ENCODE data around the gene TRAPPC12. TPM values are rescaled to one million over a fixed set of nuclear protein-coding genes. Genes with fewer than 3 reads are reported as not detected.

Gene TRAPPC12
- total RNA-seq, 6 donors from 2014 or later = 68.1 to 307 (median 91.5) TPM

DNA sequence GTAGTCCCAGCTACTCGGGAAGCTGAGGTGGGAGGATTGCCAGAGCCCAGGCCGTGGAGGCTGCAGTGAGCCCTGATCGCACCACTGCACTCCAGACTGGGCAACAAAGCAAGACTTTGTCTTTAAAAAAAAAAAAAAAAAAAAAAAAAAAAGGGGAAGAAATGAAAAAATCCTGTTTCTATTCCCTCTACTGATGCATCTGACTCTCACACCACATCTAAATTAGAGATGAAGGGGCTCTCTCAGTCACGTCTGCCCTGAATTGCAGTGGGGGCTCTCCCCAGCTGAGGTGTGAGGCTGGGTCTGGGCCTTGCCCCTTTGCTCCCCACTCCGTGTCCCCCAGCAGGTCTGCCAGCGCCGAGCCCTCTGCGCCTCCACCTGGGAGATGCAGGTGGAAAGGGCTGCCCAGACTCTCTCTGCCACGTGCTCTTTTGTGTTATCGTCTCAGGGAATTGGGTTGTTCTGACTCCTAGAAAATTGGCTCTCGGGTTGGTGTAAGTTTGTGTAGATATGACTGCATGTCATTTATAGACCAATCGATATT is 30.2 kb downstream of the TRAPPC12 start:
- 89 to 94% methylated on average over 12 of the region's 12 CpGs for WGBS, 2 donors
- Histone ChIP-seq H3K36me3 (peaks cover 0 to 11% (median 7%) of the 10 kb centered on the region in 4 donors), H3K9me3 (no peaks in the 10 kb centered on the region), H3K4me3 (no peak overlapping the region), H3K4me1 (peaks cover 0 to 6% (median 2%) of the 10 kb centered on the region in 4 donors), H3K27me3 (no peaks in the 10 kb centered on the region), H3K27ac (no peak overlapping the region)
- ATAC-seq (ENCODE audit: low FRiP score in 2 of 2) = no peak
- DNase-seq = no peak
- TF ChIP-seq, protein P1, sequence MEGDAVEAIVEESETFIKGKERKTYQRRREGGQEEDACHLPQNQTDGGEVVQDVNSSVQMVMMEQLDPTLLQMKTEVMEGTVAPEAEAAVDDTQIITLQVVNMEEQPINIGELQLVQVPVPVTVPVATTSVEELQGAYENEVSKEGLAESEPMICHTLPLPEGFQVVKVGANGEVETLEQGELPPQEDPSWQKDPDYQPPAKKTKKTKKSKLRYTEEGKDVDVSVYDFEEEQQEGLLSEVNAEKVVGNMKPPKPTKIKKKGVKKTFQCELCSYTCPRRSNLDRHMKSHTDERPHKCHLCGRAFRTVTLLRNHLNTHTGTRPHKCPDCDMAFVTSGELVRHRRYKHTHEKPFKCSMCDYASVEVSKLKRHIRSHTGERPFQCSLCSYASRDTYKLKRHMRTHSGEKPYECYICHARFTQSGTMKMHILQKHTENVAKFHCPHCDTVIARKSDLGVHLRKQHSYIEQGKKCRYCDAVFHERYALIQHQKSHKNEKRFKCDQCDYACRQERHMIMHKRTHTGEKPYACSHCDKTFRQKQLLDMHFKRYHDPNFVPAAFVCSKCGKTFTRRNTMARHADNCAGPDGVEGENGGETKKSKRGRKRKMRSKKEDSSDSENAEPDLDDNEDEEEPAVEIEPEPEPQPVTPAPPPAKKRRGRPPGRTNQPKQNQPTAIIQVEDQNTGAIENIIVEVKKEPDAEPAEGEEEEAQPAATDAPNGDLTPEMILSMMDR (IDR thresholded peaks at IDR 0.05) = no peak
- TF ChIP-seq POLR2A (IDR thresholded peaks at IDR 0.05) (no peak), EP300 (IDR thresholded peaks at IDR 0.05) (no peak), POLR2AphosphoS5 (IDR thresholded peaks at IDR 0.05) (no peak)

DNA sequence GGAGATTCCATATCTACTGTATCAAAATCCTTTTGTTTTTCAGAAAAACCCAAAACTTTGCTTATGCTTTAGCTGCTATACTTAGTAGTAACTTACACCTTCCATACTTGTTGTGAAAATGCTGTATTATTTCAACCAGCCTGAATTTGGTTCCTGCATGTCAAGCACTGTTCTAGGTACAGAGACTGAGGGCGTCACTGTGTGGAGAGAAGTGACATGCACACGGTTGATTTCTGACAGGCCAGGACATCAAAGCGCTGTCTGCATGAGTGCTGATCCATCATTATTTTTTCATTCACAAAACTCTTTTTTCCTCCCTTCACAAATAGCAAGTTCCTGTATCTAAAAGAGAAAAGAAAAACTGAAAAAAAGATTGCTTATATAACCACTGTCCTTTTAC is 31.6 kb downstream of the TRAPPC12 start:
- Histone ChIP-seq H3K4me1 (peaks cover 0 to 6% (median 2%) of the 10 kb centered on the region in 4 donors), H3K36me3 (peaks cover 0 to 19% (median 12%) of the 10 kb centered on the region in 4 donors), H3K9me3 (no peaks in the 10 kb centered on the region), H3K4me3 (no peak overlapping the region), H3K27ac (no peak overlapping the region), H3K27me3 (no peaks in the 10 kb centered on the region)
- TF ChIP-seq, protein P1 (IDR thresholded peaks at IDR 0.05) = no peak
- TF ChIP-seq EP300 (IDR thresholded peaks at IDR 0.05) (no peak), POLR2AphosphoS5 (IDR thresholded peaks at IDR 0.05) (no peak), POLR2A (IDR thresholded peaks at IDR 0.05) (no peak)
- WGBS, 2 donors = 87 to 94% methylated on average over 3 of the region's 3 CpGs
- DNase-seq (no peak), ATAC-seq (ENCODE audit: low FRiP score in 2 of 2) (no peak)

DNA sequence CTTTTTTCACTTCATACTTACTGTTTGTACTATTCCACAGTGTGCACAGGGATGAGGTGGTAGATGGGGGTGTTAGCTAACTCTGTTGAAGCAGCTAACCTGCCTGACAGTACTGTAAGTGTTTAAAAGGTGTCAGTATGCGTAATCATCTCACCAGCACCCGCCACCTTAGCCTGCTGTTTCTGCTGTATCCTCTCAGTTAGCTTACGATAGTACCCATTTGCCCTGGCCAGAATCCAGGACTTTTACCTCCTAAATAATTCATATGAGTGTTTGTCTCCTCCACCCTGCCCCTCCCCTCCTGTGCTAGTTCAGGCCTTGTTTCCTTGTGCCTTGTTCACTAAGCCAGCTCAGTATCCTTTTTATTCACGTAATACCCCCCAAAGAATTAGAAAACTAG is 34.2 kb downstream of the TRAPPC12 start:
- no peak overlapping the region for H3K4me3 ChIP-seq

DNA sequence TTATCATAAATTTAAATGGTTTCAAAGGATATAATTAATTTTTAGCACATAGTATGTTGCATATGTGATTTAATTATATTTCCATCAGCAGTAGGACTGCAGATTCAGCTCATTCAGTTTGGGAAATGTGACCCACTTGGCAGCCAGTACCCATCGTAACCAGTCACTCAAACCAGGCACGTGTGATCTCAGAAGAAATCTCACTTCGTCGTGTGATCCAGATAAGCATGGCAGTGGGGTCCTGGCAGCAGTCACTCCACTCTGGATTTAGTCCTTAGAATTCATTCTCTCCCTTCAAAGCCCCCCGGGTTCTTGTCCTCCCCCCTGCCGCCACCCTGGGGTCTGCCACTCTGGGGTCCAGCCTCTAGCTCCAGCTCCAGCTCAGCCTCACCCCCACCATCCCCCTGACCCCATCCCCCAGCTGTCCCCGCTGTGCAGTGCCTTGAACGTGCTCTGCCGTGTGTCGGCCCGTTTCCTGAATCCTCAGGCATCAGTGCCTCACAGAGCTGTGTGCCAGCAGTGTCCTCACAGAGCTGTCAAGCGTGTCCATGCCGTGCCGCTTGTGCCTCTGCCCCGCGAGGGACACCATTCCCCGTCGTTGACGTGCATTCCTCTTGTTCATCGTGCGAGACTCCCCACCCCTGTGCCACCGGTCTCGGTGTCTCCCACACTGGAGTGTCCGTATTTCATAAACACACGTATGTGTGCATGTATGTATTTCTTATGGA is 34.8 kb downstream of the TRAPPC12 start:
- 91 to 93% methylated on average over 25 of the region's 25 CpGs for WGBS, 2 donors
- TF ChIP-seq, protein P1 (IDR thresholded peaks at IDR 0.05) = no peak
- TF ChIP-seq POLR2AphosphoS5 (IDR thresholded peaks at IDR 0.05) (no peak), POLR2A (IDR thresholded peaks at IDR 0.05) (no peak), EP300 (IDR thresholded peaks at IDR 0.05) (no peak)
- no peak for DNase-seq
- Histone ChIP-seq H3K27ac (no peak overlapping the region), H3K27me3 (no peaks in the 10 kb centered on the region), H3K9me3 (no peaks in the 10 kb centered on the region), H3K4me1 (no peaks in the 10 kb centered on the region), H3K36me3 (peaks cover 3 to 26% (median 20%) of the 10 kb centered on the region in 4 donors), H3K4me3 (no peak overlapping the region)
- no peak for ATAC-seq (ENCODE audit: low FRiP score in 2 of 2)

More for the DNA sequence above, 34.2 kb downstream of the TRAPPC12 start:
- Histone ChIP-seq H3K36me3 (peaks cover 3 to 22% (median 19%) of the 10 kb centered on the region in 4 donors), H3K4me1 (no peaks in the 10 kb centered on the region), H3K27ac (no peak overlapping the region), H3K9me3 (no peaks in the 10 kb centered on the region), H3K27me3 (no peaks in the 10 kb centered on the region)
- TF ChIP-seq POLR2A (IDR thresholded peaks at IDR 0.05) (no peak), EP300 (IDR thresholded peaks at IDR 0.05) (no peak)
- WGBS, 2 donors = 89 to 91% methylated on average over 4 of the region's 4 CpGs
- ATAC-seq (ENCODE audit: low FRiP score in 2 of 2) (no peak), DNase-seq (no peak)

DNA sequence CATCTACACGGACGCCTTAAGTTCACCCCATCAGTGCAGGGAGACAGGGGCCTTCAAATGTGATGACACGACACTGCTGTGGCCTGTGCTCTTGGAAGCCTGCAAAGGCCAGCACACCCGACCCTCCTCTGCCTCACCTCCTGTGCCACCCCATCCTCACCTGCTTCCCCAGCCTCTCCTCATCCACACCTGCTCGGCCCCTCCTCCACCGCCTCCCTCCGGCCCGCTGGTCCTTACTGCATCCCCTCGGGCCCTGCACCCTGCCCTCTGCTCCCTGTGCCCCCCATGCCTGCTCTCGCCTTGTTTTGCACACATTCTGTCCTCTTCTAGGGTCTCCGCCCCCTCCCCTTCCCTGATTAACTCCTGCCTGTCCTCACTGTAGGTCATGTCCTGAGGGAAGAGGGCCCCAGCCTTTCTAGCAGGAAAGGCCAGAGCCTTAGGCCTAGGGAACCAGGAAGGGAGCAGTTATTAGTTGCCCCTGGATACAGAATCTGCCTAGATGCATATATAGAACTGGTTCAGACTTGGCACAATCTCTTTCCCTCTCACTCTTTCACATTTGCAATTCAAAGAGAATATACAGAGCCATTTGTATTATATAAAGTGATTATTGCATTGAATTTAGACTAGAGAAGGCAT is 39.4 kb downstream of the TRAPPC12 start:
- no peak for TF ChIP-seq POLR2A (IDR thresholded peaks at IDR 0.05)
- TF ChIP-seq, protein P1 (IDR thresholded peaks at IDR 0.05) = no peak
- no peak for TF ChIP-seq EP300 (IDR thresholded peaks at IDR 0.05)
- no peak for TF ChIP-seq POLR2AphosphoS5 (IDR thresholded peaks at IDR 0.05)
- 89% methylated on average over 11 of the region's 11 CpGs for WGBS, 2 donors
- H3K9me3 ChIP-seq = no peaks in the 10 kb centered on the region
- DNase-seq = no peak
- ATAC-seq (ENCODE audit: low FRiP score in 2 of 2) = no peak
- H3K36me3 ChIP-seq = peaks cover 3 to 59% (median 39%) of the 10 kb centered on the region in 4 donors
- H3K4me3 ChIP-seq = no peak overlapping the region
- peaks cover 0 to 3% (median 0%) of the 10 kb centered on the region in 4 donors for H3K4me1 ChIP-seq
- no peak overlapping the region for H3K27ac ChIP-seq
- H3K27me3 ChIP-seq = no peaks in the 10 kb centered on the region
